Sigmoid colon (tissue), 4 donors: ENCODE results near the gene SMCHD1.

Source experiments
- EP300 ChIP-seq, 4 donors: sonication (generic); formaldehyde crosslinking; IDR thresholded peaks; one replicate each; pipeline ENCODE4 v1.6.1; 2017; ENCODE audit warnings: antibody characterized with exemption in 4 of 4
- POLR2A ChIP-seq, 2 donors: fragments of 450-650 bp; IDR thresholded peaks; one replicate each; pipeline ENCODE4 v1.6.1; 2016; ENCODE audit warnings: antibody characterized with exemption in 2 of 2, mild to moderate bottlenecking in 2 of 2, moderate library complexity in 2 of 2
- POLR2AphosphoS5 ChIP-seq, 4 donors: sonication (generic); formaldehyde crosslinking; IDR thresholded peaks; one replicate each; pipeline ENCODE4 v1.6.1; 2017; ENCODE audit warnings: antibody characterized with exemption in 4 of 4
- TF ChIP-seq, protein P1 (sequence below), 4 experiments: fragments of 450-650 bp in 3 of 4; fragments of 200-600 bp in 1 of 4; IDR thresholded peaks; one replicate each; pipeline ENCODE4 v1.5.1; 2016 to 2019; ENCODE audit warnings: antibody characterized with exemption in 4 of 4, mild to moderate bottlenecking in 3 of 4, moderate library complexity in 2 of 4

DNA sequence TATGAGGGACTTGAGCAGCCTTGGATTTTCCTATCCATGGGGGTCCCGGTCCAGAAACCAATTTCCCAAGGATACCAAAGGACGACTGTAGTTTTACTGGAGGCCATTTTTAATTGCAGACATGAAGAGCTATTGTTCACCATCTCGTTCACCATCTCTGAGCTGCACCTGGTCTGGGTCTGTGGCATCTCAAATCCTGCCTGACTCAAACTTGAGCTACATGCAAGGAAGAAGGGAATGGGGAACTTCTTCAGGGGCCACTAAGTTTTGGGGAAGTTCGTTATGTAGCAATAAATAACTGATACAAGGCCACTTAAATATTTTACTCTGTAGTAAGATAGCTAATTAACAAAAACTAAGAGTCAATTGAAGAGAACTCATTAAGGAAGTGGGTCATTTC, 2.1 kb upstream of the SMCHD1 start:
- TF ChIP-seq, protein P1, sequence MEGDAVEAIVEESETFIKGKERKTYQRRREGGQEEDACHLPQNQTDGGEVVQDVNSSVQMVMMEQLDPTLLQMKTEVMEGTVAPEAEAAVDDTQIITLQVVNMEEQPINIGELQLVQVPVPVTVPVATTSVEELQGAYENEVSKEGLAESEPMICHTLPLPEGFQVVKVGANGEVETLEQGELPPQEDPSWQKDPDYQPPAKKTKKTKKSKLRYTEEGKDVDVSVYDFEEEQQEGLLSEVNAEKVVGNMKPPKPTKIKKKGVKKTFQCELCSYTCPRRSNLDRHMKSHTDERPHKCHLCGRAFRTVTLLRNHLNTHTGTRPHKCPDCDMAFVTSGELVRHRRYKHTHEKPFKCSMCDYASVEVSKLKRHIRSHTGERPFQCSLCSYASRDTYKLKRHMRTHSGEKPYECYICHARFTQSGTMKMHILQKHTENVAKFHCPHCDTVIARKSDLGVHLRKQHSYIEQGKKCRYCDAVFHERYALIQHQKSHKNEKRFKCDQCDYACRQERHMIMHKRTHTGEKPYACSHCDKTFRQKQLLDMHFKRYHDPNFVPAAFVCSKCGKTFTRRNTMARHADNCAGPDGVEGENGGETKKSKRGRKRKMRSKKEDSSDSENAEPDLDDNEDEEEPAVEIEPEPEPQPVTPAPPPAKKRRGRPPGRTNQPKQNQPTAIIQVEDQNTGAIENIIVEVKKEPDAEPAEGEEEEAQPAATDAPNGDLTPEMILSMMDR (IDR thresholded peaks at IDR 0.05): no peak
- TF ChIP-seq POLR2A (IDR thresholded peaks at IDR 0.05) (no peak), POLR2AphosphoS5 (IDR thresholded peaks at IDR 0.05) (no peak), EP300 (IDR thresholded peaks at IDR 0.05) (no peak)
